ENCODE measurements around the gene GTPBP4.

GRCh38 chr10:947881-948280 is 40.4 kb upstream of the GTPBP4 start:
- no peak for TF ChIP-seq CTCF (IDR thresholded peaks at IDR 0.05)
- no peak for TF ChIP-seq EZH2 (IDR thresholded peaks at IDR 0.05)

Measured in neural progenitor cell (in vitro differentiated cells).